GM19240 (cell line): ENCODE data around the gene CACNA1C.
"Not testable (repeated sequence)": the region's sequence is repeated elsewhere in the genome, so short reads cannot be mapped to it uniquely, and the experiment has no call there.

Source experiments
- DNase-seq: peaks from one replicate; pipeline ENCODE4 v3.0.0; 2011; ENCODE audit warnings: low spot score; ENCODE audit not compliant: insufficient read length

The CACNA1C gene

DNA sequence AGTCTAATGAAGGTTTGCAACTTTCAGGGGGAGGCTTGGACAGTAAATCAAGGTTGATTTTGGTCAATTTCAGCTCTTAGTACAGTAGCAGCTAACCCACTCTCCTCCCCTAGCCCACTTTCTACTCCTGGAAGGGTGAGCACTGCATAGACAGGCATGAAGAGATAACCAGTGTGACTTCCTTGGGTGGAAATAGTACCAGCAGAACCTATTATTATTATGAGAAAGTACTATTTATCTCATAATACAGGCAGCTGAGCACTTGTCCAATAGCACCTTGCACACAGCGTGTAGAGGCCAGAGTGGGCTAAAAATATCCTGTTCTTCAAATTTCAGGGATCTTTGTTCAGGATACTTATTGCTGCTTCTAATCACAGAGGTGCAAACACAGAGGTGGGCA lies 645.8 kb downstream of the CACNA1C start:
- no peak for DNase-seq

GRCh38 chr12:2710701-2711100 lies 657.9 kb downstream of the CACNA1C start:
- no peak for DNase-seq

DNA sequence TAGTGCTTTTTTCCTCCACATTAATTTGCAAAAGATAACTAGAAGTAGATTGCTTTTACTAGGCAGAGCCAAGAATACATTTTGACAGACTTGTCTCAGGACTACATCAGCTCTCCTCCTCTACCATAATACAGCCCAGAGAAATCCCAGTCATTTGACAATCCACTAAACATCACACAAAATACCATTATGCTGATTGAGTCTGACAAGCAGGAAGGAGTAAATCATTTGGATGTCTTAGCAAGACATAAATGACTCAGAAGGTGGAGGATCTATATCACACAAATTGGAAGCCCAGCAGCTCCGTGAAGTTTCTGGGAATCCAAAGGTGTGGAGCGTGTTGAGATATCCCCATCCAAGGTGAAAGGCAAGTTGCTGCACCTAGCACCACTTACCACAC lies 666.6 kb downstream of the CACNA1C start:
- no peak for DNase-seq

- DNase-seq, result no peak
Measured at GRCh38 chr12:2722806-2723205, 670.0 kb downstream of the CACNA1C start.

DNA sequence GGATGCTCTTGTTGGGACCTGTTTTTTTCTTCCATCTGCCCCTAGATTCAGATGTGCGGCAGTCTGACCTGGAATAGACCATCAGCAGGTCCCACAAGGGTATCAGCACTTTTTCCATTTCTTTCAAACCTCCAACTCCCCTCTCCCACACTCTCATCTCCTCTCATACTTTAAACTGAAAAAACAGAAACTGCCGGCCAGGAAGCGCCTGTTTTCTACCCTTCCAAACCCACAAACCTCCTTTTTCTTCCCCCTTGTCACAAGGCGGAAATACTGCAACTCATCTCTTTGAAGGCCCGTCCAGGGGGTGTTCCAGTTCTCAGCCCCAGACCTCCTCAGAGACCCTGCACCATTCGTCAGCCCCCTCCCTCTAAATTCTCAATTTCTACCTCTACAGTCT lies 679.5 kb downstream of the CACNA1C start:
- DNase-seq, result no peak

- DNase-seq, result no peak
Measured at GRCh38 chr12:2733493-2734355, 680.9 kb downstream of the CACNA1C start.

GRCh38 chr12:2735432-2735831 lies 682.6 kb downstream of the CACNA1C start:
- DNase-seq, result no peak

- no peak for DNase-seq
Measured at GRCh38 chr12:2737656-2738241, 685.0 kb downstream of the CACNA1C start.

GRCh38 chr12:2739069-2739468 lies 686.3 kb downstream of the CACNA1C start:
- no peak for DNase-seq

DNA sequence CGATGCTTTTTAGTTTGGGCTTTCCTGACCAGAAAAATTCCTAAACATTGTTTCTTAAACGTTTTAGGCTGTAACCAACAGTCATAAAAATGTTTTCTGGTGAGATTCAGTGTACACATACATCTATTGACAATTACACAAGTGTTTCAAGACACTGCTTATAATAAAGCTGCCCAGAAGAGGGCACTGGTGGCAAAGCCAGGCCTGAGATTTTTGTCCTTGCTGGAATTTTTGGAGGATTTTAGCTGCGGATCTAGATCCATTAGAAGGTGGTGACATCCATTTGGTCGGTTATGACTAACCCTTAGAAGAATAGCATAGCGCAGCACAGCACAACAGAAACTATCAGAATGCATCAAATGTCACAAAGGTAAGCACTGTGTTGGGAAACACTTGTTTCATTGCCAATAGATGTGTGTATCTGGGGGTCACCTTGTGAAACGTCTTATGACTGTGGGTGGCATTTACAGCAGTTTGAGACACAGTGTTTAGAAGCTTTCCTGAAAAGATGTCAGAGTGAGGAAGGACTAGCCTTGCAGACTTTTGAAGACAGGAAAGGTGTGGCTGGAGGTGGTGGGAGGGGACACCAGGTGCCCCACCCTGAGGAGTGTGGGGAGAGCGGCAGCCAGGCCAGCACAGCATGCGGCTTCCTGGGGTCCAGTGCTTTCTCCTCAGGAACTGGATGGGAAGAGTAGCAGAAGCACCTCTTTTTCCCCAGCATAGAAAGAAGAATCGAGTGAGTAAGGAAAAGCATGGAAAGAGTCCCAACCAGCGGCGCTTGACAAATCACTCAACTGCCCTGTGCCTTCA lies 687.2 kb downstream of the CACNA1C start:
- no peak for DNase-seq

GRCh38 chr12:2742037-2742436 lies 689.2 kb downstream of the CACNA1C start:
- not testable (repeated sequence) for DNase-seq

DNA sequence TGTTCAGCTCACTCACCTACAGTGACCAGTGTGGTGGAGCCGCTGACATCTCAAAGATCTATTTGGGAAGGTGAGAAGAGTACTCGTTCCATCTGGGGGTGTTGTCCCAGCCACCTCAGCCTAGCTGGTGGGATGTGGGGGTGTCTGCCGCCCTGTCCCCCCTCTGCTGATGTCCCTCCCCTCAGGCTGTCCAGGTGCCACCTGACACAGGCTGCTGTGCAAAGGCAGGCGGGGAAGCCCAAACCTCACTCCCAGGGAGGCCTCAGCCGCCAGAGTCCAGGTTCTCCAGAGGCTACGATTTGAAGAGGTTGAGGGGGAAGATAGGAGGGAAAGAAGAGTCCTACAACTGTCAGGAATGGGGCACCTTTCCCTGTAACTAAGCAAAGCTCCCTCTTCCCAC lies 690.7 kb downstream of the CACNA1C start:
- DNase-seq, result no peak

- no peak for DNase-seq
Measured at GRCh38 chr12:2745655-2746054, 692.9 kb downstream of the CACNA1C start.
